GM20000 (cell line): ENCODE results near the gene C1QTNF12.

ENCODE experiments used
- DNase-seq: peaks from one replicate; pipeline ENCODE4 v3.0.0; 2012; ENCODE audit warnings: low spot score
- TF ChIP-seq, protein P1 (sequence below): IDR thresholded peaks from 2 replicates; pipeline ENCODE4 v1.5.1; 2012; ENCODE audit warnings: mild to moderate bottlenecking, control low read depth; ENCODE audit errors: extremely low read depth, missing control alignments

The C1QTNF12 gene

DNA sequence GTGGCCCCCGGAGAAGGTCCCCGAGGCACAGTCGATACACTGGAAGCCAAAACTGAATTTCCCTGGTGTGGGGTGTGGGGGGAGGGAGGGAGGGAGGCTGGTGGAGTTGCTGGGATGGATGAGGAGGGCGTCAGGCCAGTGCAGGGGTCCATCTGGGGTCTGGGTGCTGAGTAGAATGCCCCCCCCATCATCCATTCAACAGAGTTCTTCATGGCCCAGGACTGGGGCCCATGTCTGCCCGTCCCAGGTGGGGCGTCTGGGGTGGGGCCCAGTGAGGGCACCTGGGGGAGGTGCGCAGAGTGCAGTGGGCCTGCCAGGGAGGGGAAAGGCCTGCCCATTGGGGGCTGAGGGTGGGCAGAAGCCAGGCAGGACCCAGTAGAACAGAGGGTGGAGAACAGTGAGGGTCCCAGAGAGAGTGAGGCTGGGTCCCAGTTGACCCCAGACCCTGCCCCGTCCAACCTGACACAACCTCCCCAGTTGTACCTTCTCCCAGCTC lies 42.0 kb downstream of the C1QTNF12 start:
- DNase-seq = no peak
- TF ChIP-seq, protein P1, sequence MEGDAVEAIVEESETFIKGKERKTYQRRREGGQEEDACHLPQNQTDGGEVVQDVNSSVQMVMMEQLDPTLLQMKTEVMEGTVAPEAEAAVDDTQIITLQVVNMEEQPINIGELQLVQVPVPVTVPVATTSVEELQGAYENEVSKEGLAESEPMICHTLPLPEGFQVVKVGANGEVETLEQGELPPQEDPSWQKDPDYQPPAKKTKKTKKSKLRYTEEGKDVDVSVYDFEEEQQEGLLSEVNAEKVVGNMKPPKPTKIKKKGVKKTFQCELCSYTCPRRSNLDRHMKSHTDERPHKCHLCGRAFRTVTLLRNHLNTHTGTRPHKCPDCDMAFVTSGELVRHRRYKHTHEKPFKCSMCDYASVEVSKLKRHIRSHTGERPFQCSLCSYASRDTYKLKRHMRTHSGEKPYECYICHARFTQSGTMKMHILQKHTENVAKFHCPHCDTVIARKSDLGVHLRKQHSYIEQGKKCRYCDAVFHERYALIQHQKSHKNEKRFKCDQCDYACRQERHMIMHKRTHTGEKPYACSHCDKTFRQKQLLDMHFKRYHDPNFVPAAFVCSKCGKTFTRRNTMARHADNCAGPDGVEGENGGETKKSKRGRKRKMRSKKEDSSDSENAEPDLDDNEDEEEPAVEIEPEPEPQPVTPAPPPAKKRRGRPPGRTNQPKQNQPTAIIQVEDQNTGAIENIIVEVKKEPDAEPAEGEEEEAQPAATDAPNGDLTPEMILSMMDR = no peak

DNA sequence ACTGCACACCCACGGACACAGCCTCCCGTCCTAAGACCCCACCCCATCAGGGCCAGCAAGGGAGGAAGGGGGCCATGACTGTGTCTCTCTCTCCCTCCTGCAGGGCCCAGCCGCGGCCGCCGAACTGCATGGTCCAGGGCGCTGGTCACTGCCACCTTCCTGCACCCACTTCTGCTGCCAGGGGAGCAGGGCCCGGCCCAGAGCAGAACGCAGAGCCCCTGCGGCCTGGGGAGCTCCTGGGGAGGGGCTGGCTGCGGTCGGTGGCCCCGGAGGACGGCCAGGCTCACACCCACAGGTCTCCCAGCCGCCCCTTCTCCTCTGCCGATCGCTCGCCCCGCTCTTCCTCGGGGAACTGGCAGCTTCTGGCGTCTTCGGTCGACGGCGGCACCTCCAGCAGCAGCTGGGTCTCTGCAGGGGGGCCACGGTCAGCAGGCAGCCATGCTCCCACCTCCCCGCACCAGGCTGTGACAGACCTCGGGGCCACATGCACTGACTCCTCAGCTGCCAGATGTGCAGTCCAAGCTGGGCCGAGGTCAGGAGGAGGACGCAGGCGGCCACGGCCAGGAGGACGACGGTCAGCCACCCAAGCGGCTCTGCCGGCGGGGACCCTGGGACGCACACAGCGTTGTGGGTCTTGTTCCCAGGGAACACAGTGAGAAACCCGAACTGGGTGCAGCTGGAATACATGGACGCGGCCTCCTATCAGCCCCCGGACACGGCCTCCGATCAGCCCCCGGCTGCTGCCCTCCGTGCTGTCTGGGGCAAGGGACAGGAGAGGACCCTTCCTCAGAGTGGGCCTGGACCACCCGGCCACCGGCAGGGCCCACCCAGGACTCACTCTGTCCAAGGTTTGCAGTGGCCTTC lies 42.7 kb downstream of the C1QTNF12 start:
- TF ChIP-seq, protein P1 = no peak
- DNase-seq = no peak

DNA sequence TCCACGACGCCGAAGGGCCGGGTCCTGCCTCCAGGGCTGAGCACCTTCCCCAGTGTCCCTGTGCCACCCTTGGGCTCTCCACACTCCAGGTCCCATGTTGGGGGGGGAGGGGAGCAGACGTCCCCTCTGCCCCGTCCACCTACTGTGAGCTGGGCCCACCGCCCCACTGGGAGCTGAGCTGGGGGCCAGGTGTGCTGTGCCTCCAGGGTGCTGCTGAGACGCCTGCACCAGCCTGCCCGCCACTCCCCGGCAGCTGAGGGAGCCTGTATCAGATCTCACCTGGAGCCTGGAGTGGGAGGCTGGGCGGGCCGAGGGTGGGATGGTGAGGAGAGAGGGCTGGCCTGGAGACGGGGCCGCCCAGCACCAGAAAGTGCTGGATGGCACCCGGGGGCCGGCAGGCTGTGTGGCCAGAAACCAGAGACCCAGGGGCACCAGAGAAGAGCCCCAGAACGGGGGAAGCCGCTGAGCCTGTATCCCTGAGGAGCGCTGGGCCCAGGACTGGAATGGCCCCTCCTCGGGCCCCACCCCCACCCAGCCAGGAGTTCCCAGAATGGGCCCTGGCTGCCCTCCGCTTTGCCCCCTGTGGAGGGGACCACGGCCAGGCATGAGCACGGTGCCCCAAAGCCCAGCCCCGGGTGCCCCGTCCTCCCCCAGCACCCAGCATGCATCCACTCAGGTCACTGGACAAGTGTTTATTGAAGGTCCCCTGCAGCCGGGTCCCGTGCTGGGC lies 43.5 kb downstream of the C1QTNF12 start:
- no peak for DNase-seq
- TF ChIP-seq, protein P1 = no peak

DNA sequence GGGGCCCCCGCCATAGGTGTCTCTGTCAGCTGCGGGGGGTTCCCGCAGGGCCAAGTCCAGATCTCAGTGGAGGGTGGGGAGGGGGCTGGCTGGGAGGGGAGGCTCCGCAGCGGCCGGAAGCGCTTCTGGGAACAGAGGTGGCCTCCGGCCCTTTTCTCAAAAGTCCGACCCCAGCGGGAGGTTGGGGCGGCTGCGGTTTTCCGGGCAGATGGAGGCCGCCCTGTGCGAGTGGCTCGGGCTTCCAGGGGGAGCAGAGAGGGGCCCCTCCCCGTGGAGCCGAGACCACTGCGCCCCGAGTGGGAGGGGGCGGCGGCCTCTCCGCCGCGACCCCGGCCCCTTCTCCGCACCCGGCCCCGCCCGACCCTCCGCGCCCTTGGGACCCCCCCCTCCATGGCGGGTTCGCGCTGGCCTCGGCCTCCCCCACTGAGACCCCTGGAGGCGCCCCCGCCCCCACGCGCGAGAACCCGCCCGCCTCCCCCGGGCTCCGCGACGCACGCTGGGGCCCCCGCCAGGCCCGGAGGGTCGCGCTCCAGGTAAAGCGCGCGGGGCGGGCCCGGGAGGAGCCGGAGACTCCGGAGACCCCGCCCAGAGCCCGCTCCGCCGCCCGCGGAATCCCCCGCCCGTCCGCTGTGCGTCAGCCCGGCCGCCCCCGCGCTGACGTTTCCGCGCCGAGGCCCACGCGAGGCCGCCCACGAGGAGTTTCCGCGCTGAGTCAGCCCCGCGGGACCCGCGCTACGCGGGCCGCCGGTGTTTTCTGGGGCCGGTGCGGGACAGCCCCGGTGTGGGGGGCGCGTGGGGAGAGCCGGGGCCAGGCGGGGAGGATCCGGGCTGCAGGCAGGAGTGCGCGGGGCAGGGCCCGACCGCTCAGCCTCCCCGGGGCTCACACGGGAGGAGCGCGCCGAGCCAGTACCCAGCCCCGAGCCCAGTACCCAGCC lies 45.4 kb downstream of the C1QTNF12 start:
- TF ChIP-seq, protein P1 = no peak
- DNase-seq = peak; percentile 95

DNA sequence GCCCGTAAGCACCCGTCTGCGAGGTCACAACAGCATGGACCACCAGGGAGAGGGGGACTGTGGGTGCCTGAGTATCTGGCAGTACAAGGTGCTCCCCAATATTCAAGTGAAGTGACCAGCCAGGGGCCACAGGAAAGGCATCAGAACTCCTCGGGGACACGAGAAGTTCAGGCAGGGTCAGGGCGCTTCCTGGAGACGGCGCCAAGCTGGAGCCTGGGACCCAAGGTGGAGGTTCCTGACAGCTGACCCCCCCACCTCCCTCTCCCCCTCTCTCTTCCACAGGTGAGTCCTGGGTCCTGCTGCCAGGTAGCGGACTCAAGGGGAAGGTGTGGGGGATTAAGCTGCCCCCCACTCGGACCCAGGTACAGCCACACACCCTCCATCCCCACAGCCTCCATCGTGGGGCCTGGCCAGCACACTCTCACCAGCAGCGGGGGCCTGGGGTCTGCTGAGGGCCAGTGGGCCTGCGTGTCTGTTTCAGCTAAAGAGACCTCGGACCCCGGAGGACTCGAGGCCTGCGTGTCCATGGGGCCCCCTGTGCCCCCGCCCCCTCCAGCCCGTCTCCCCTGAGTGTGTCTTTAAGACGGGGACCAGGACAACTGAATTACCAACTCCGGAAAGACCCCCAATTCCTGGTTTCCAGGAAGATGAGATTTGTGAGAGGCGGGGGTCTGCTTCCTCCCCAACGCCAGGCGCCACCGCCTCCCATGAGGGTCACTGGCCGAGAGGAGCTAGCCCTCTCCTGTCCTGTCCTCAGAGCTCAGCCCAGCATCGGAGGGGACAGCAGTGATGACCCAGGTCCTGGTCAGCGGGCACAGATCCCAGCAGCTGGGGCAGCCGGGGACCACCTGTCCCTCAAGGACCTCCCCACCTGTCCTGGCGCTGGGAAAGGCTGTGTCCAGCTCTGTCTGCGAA lies 46.3 kb downstream of the C1QTNF12 start:
- no peak for DNase-seq

More for the DNA sequence above, 46.3 kb downstream of the C1QTNF12 start:
- TF ChIP-seq, protein P1 = no peak
